DMS114 treated with DMSO at 0.1 percent for 48 hours (cell line): ENCODE measurements around the gene BCOR.

Experiments used
- DNase-seq: peaks from one replicate; lab custom pipeline; 2025; ENCODE audit not compliant: unreplicated experiment; lab: John Stamatoyannopoulos, UW

Gene BCOR

DNA sequence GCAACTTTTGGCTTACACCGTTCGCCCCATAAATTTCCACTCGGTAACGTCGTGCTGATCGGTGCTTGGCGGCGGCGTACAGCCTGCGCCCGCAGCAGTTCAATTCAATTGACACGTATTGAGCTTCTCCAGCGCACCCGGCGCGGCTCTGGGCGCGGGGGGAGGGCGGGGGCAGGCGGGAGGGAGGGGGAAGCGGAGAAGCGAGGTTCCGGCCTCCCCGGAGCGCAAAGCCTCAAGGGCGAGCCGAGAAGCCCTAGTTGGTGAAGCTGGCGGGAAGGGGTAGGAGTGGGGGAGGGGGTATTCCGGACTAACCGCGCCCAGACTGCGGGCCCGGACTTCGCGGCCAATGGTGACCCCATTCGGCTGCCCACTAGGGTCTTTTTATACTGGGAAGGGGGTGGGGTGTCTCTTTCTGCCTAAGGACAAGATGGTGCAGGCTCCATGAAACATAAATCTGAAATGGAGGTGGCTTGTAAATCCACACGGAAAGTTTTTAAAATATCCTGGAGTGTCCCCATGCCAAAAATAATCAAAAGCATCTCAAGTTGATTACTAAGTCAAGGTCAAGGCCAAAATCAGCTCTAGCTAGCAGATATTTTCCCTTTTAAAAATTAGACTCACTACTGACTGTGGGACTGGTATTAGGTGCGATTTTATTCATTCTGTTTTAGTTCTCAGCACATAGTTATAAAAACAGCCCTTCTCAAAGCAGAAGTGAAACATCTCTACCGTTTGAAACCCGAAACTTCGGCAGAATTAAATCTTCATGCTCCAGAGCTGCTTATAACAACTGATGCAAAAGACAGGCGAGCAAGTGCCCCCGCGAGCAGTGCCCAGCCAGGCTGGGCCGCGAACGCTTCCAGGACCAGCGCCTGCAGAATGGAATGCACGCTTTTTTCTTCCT is 1.5 kb upstream of the BCOR start:
- peak; percentile 15 for DNase-seq

DNA sequence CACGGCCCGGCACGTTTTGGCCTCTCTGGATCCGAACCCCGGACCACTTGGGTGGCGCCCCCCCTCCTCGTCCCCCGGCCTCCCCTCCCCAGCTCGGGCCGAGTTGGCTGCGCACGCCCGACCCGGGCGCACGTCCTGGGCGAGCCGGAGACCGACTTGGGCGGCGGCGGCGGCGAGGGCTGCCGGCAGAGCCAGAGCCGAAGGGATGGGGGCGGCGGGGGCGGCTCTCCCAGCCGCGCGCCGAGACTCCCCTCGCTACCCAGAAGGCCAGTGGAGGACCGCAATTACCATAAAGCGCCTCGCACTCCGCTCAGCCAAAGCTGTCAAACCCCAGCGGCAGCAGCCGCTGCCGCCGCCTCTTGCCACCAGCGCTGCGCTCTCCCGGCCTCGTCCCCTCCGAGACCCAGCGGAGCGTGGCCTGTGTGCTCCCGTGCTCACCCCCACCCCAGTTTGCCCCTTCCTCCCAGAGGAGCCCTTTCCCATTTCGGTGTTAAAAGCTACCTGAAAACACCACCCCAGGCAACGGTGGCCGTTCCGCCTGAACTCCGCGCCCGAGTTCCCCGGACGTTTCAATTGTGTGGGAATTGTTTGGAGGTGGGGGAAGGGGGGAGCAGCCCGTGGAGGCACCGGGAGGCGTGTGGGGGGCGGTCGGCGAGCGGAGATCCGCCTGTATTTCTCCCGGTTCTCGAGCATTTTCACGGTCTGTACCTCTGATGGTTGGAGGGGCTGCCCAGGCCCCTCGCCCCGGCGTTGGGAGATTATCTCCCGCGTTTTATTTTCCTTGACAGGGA is 701 bp upstream of the BCOR start:
- no peak for DNase-seq

DNA sequence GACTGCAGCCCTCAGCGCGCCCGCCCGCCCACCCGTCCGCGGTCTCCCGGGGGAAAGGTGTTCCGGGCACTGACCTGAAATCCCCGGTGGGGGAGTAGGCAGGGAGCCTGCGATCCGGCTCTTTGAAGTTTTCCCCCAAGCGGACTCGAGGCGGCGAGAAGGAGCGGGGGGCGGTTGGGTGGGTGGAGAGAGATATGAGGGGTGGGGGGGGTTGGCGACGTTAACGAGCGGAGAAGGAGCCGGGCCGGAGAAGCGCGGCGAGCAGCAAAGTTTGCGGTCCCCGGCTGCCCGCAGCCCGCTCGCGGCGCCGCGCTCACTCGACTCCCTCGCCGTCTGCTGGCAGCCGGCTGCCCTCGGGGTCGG is 636 bp downstream of the BCOR start:
- no peak for DNase-seq

DNA sequence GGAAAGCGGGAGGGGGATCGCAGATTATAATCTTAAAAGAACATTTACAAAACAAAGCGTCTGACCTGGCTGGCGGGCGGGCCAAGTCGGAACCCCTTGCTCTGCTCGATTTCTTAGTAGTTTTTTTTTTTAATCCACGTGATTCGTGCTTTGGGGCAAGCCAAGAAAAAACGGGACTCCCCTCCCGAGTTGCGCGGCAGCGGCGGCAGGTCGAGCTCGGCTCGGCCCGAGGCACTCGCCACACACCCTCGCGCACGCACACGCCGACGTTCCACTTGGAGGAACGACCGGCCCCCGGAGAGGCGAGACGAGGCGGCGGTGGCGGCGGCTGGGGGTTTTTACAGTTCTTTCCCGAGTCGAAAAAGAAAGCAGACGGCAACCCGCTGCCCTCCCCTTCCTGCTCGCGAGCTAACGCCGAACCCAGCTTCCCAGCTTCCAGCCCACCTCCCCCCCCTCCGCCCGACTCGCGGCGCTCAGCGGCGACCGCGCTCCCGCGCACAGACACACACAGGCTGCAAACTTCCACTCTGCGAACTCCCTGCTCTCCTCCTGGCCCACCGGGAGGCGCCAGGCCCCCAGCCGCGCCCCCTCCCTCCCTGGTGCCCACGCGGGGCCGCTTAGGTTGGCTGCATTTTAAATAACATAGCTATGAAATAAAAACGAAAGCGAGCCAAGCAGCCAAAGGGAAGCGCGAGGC is 1.2 kb downstream of the BCOR start:
- no peak for DNase-seq

DNA sequence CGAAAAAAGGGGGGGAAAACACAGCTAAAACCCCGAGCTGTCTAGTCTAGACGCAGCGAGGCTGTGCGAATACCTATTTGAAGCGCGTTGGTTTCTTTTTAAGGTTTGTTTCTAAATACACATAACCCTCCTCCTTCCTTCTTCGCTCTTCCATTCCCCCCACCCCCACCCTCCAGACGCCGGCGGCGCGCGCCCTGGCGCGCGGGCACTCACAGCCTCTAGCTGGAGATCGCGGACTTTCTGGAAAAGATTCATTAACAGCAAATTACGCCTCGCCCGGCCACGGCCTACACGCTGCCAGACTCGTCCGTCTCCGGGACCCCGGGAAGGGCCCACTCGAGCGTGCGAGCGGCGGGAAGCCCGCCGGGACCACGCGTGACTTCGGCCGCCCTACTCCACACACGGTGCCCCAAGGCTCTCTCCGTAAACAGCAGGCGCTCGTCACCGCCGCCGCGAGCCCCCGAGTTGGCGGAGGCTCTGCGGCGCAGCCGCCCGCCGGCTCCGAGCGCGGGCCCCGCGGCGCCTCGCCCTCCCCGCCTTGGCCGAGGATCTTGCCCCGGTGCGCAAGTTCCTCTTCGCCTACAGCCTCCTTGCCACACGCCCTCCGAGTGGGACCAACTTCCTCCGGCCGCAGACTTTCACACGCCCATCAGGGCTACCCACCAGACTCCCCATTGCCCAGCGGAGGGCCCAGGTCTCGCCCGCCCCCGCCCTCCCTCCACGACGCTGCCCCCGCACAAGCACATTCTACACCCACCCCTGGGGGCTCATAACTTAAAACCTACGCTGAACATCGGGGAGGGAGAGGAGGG is 2.0 kb downstream of the BCOR start:
- no peak for DNase-seq

DNA sequence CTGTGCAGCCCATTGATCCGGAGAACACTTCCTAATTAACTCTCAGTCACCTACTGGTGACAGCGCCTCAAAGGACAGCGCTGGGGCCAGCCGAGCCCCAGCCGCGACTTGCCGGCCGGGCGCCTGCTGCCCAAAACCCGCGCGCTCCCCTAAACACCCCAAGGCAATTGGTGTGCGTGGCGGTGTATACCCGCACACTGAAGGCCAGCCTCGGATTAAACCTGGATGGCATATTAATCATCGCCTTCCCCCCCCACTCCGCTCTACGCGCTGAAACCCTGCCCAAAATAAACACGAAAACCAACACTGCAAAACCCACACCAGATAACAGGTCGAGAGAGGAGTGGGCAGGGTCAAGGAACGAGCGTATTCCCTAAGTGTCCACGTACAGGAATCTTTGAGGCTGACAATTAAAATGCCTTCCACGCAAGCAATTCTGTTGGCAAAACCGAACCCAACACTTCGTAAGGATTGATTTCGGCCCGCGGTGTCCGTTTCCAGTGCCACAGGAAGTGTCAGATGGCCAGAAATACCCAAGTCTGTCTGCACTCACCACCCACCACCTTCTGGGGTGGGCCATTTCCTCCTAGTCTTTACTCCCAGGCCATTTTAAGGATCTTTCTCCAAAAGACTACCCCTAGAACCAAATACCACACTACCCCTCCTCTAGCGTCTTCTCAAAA is 2.7 kb downstream of the BCOR start:
- DNase-seq = no peak

DNA sequence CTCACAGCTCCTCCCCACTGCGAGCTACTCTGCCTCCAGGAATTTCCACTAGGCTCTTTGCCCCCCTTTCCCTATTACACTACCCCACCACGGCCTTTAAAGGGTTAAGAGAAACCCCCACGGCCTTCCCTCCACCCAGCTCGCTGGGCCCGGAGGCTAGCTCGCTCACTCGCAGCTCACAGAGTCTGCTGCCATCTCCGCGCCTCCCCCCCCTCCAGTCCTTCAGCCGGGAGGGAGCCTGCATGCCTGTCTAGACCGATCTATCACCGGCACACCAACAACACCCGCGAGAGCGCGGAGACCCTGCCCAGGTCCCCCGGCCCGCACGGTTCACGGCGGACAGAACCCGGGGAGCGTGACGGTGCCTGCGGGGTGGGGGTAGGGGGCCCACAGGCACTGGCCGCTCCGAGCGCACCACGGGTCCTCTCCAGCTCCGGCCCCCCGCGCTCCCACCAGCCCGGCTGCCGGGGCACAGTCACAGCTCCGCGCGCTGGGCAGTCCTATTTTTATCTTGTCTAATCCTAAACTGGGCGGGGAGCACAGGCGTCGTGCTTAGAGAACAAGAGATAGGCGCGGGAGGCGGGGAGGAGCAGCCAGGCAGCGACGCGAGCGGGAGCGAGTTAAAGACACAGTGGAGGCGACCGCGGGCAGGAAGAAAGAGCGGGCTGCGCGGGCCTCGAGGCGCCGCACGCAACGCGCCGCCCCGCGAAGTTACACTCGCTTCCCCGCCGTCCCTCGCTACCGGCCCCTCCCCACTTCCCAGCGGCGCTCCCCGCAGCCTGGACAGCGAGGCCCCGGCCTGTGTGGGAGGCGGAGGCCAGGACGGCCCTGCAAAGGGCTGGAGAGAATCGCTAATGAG is 3.5 kb downstream of the BCOR start:
- DNase-seq = no peak

DNA sequence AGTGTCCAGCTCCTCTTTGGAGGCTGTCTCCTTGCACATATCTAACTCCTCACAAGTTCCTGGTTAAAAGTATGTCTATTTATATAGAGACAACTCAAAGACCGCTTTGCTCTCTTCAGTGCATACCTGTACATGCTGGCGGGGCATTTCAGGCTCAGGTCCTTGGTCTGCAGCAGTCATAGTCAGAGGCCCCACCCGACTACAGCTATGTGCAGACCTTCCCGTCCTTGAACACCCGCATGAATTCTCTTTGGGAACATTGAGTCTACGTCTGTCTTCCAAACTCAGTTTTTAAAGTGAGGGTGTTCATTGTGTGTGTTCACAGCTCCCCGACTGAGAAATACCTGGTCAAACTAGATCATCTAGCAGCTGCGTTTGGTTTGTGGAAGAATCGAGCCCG is 4.2 kb downstream of the BCOR start:
- no peak for DNase-seq

DNA sequence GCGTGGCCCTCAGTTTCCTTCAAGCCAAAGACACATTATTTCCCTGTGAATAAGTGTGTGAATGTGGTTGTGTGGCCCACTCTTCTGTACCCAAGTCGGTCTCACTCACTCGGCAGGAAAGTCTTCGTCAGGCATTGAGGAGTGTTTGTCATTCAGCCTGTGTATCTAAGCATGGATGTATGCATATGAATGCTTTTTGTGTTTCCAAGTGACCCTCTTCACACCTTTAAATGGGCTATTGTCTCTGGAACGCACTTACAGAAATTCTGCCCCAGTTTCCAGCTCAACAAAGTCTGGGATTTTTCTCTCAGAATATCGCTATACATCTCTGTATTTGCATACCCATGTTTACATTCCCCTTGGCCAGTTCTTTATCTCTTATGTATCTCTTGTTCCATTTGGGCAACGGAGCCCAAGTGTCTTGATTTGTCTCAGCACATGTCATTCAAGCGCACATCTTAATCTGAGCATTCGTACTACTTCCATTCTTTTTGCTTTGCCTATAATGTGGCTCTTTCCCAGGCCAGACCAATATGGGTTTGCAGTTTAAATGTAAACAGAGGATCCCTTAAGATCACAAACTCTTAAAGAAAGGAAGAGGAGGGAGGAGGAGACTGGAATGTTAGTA is 4.8 kb downstream of the BCOR start:
- no peak for DNase-seq

DNA sequence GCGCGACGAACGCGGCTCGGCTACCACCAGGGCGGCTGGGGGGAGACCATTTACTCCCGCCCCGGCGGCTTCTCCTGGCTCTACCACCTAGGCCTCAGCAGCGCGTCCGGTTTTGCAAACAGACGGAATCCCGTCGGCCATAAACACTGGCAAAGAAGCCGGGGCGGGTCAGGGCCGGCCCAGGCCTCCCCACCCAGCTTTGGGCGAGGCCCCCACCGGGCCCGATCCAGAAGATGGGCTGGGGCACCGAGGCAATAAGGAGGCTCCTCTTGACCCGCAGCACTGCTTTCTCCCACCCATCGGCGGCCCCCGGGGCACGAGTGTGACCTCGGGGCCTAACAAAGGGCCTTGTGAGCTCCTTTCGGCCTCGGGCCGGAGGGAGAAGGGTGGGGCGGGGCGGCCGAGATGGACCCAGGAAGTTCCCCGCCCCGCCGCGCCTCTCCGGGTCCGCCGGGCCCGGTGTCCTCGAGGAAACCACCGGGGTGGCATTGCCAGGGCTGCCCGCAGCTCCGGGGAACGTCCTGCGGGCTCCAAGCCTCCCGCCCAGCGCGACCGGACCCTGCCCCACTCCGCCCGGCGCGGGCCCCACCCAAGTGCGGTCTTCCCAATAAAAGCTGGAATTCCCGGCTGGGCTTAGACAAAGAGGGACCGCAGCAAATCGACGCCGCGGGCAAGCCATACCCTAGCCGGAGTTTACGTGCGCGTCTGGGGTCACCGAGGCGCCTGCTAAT is 5.9 kb downstream of the BCOR start:
- DNase-seq = no peak

DNA sequence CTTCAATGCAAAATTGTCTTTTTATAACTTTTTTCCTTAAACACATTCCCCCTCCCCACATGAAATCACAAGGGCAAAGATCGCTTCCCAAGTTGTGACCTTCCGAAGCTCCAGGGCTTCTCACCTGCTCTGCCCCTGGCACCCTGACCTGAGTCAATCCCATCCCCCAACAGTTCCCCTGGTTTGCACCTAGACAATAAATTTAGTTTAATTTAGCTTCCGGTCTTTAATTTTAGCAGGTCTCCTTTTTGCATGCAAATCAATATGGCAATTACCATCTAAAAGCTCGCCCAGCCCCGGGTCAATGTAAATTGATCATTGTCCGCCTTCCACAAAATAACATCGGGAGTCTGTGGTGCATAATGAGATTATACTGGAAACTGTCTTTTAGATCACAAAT is 6.8 kb downstream of the BCOR start:
- no peak for DNase-seq

DNA sequence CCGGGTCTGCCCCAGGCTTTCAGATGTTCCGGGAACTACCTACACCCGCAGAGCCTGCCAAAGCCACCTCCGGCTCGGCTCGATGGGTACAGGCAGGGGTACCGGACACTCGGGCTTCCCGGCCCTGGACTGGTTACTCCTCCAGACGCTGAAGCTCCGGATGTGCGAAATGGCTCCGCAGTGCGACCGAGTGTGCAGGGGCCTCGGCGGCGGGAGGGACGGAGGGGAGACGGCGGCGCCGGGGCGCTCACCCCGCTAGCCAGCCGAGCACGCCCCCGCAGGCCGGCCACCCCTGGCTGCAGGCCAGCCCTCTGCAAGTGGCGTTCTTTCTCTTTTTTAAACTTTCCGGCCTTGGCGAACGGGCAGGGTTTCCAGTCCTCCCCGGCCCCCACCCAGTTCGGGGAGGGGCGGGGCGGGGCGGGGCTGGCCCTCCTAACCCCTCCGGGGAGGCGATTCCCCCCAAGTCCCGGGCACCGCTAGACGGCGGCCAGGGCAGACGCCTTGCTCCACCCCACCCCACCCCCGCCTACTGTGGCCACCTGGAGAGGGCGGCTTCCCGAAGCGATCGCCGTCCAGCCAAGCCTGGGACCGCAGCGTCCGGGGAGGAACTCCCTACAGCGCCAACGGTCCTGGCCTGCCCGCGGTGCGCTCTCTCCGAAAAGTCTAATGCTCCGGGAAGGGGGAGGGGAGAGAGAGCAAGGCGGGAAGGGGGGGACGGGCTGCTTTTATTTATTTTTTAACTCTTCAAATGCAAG is 7.5 kb downstream of the BCOR start:
- no peak for DNase-seq

DNA sequence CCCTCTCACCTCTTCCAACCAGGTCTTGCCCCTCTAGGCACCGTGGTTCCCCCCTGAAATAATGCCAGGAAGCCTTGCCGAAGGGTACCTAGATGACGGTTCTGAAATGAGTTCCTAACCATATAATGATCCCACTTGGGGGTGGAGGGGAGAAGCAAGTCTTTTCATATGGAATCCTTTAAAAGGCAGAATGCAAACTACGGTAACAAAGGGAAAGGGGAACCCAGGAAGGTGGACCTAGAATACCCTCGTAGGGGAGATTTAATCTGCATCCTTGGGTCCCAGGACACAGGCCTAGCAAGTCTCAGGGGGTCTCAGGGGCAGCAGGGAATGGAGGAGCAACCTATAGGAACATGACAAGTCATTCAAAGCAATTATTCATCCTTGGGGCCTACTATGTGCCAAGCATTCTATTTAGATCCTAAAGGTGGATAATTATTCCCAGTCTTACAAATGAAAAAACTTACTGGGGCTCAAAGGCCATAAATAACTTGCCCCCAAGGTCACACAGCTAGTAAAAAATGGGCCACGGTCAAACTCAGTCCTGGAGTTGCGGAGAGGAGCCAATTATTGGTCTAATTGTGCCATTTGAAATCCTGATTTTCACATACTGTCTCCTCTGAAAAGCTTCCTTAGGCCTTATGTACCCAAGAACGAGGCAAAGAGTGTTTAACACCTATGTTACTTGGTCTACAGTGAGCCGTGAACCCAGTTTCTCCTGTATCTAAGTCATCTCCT is 8.8 kb downstream of the BCOR start:
- no peak for DNase-seq

DNA sequence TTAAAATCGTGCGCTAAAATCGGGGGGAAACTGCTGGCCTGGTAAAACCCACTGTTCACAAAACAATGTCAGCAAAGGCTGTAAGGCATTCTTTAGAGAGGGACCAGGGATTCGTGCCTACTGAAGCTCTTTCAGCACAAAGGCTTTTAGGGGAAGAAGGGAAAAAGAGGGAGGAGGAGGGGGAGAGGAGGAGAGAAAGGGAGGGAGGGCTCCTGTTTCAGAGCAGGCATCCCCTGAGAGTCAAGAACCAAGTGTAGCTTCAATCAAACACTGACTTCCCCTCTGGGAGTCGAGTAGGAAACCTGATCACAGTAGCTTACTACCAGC is 9.5 kb downstream of the BCOR start:
- no peak for DNase-seq

DNA sequence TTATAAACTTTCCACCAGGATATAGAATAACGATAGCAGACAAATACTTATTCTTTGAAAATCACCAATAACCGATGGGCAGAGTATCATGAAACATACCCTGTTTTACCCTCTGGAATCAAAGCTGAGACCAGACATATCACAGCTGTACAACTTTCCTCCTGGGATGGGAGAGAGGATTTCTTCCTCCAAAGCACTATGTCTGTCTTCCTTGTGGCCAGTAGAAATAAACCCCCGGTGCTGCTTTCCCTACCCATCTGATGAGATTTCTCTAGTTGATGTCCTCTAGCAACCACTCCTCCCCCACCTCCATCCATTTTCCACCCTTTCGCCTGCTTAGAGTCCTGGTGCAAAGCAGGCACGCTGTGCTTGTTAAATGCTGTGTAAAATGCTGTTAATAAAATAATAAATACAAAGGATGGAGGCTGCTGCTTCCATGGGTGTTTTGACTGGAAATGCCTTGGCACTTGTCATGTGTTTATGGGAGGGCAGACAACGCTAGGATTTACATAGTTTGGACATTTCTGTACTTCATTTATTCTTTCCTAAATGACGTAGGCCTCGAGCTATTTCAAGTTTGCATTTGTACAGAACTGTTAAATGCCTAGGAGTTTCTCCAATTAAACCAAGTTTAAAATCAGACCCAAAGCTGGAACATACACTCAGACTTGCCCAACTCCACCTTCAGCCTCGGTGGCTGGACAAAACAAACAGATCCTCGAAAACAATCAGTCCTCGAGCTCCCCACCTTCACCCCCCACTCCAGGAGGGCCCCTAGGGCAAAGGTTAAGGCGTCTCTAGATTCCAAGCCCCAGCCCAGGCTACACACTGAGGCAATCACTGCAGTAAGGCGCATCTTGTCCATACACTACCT is 10.1 kb downstream of the BCOR start:
- DNase-seq = no peak
